H1 (cell line): Measurements from ENCODE around the gene GPR161. TPM values are rescaled to one million over a fixed set of nuclear protein-coding genes. Genes with fewer than 3 reads are reported as not detected.

Experiments used
- CTCF ChIA-PET: fragments of 300-600 bp; sonication (Branson Sonifier 250); formaldehyde crosslinking; loops from one replicate; lab custom pipeline; 2021; ENCODE audit not compliant: partially characterized antibody; lab: Charles Lee
- POLR2A ChIA-PET: fragments of 300-600 bp; sonication (Branson Sonifier 250); formaldehyde crosslinking; loops from one replicate; lab custom pipeline; 2021; ENCODE audit warnings: inconsistent platforms; ENCODE audit not compliant: partially characterized antibody; lab: Charles Lee
- DNase-seq, 2 experiments: peaks; one replicate each; pipeline versions ENCODE4 v3.0.0 to v3.0.0-alpha.2; 2010 to 2022; ENCODE audit warnings: low spot score in 2 of 2, low read depth in 1 of 2, mixed read lengths in 1 of 2
- FAIRE-seq: peaks from 2 replicates; lab custom pipeline; 2011; peaks lifted over from hg19 to GRCh38; lab: Jason Lieb, UNC
- H2AFZ ChIP-seq: 2 replicates; pipeline ENCODE4 v1.8.1; 2012; ENCODE audit warnings: low read length, inconsistent platforms
- H2AK5ac ChIP-seq: 2 replicates; pipeline ENCODE4 v1.6.1; 2013; ENCODE audit warnings: low read depth, low read length
- H2BK120ac ChIP-seq: replicated peaks from 2 replicates; pipeline ENCODE3; 2013; ENCODE audit warnings: low read depth, low read length, inconsistent platforms
- H2BK12ac ChIP-seq: 2 replicates; pipeline ENCODE4 v1.6.1; 2013; ENCODE audit warnings: low read depth, low read length
- H2BK15ac ChIP-seq: 2 replicates; pipeline ENCODE4 v1.6.1; 2013; ENCODE audit warnings: low read length
- H2BK20ac ChIP-seq: 2 replicates; pipeline ENCODE4 v1.6.1; 2013; ENCODE audit warnings: low read length
- H2BK5ac ChIP-seq: 2 replicates; pipeline ENCODE4 v1.6.1; 2013; ENCODE audit warnings: low read depth, low read length
- H3K14ac ChIP-seq: 2 replicates; pipeline ENCODE4 v1.6.1; 2013; ENCODE audit warnings: inconsistent platforms; ENCODE audit not compliant: insufficient read length
- H3K18ac ChIP-seq: 2 replicates; pipeline ENCODE4 v1.6.1; 2013; ENCODE audit warnings: low read length; ENCODE audit errors: extremely low read depth
- H3K23ac ChIP-seq: 2 replicates; pipeline ENCODE4 v1.6.1; 2013; ENCODE audit warnings: inconsistent platforms; ENCODE audit not compliant: insufficient read length
- H3K23me2 ChIP-seq: 2 replicates; pipeline ENCODE4 v1.6.1; 2013; ENCODE audit warnings: low read depth, low read length
- H3K27ac ChIP-seq: 2 replicates; pipeline ENCODE4 v1.6.1; 2011; ENCODE audit warnings: low read depth, low read length, inconsistent platforms
- H3K27me3 ChIP-seq, 4 experiments: replicated peaks in 1 of 4; 1 replicate in 1 of 4; 2 replicates in 3 of 4; pipeline versions ENCODE4 v1.6.1 to v1.8.1; 2011 to 2013; ENCODE audit warnings: low read length in 3 of 4, mild to moderate bottlenecking in 3 of 4, inconsistent platforms in 2 of 4, mixed read lengths in 2 of 4, moderate library complexity in 1 of 4; ENCODE audit not compliant: control insufficient read depth in 3 of 4, insufficient read depth in 3 of 4; ENCODE audit errors: extremely low read depth in 1 of 4
- H3K36me3 ChIP-seq, 4 experiments: 2 replicates each; pipeline versions ENCODE4 v1.6.1 to v1.8.1; 2011 to 2013; ENCODE audit warnings: mild to moderate bottlenecking in 4 of 4, low read length in 3 of 4, moderate library complexity in 2 of 4, control low read depth in 1 of 4, inconsistent platforms in 1 of 4; ENCODE audit not compliant: insufficient read depth in 4 of 4, control insufficient read depth in 2 of 4
- H3K4ac ChIP-seq: replicated peaks from 2 replicates; pipeline ENCODE3; 2013; ENCODE audit warnings: low read length, low read depth, mixed read lengths, inconsistent platforms; ENCODE audit not compliant: insufficient read length
- H3K4me1 ChIP-seq, 4 experiments: replicated peaks in 1 of 4; 1 replicate in 1 of 4; 2 replicates in 3 of 4; pipeline versions ENCODE4 v1.6.1 to v1.8.1; 2011 to 2013; ENCODE audit warnings: low read length in 3 of 4, inconsistent platforms in 2 of 4, mixed read lengths in 1 of 4; ENCODE audit not compliant: insufficient read depth in 4 of 4, control insufficient read depth in 3 of 4
- H3K4me2 ChIP-seq, 2 experiments: 2 replicates each; pipeline versions ENCODE4 v1.6.1 to v1.8.1; 2011 to 2013; ENCODE audit warnings: low read depth in 2 of 2, low read length in 2 of 2, control low read depth in 1 of 2, inconsistent platforms in 1 of 2, mild to moderate bottlenecking in 1 of 2; ENCODE audit not compliant: insufficient read depth in 1 of 2
- H3K4me3 ChIP-seq, 4 experiments: fragments of 200-600, 300-600 bp in 1 of 4; sonication (generic), shearing (Covaris generic), sonication (Bioruptor Twin) in 1 of 4; 2 replicates each; pipeline versions ENCODE4 v1.5.1 to v1.8.1; 2011 to 2016; ENCODE audit warnings: low read length in 4 of 4, low read depth in 3 of 4, control low read depth in 2 of 4, inconsistent platforms in 2 of 4, mild to moderate bottlenecking in 2 of 4, mixed read lengths in 1 of 4, moderate library complexity in 1 of 4; ENCODE audit not compliant: insufficient read depth in 2 of 4; ENCODE audit errors: extremely low read depth in 1 of 4
- H3K56ac ChIP-seq: replicated peaks from 2 replicates; pipeline ENCODE3; 2013; ENCODE audit warnings: low read depth, mild to moderate bottlenecking, mixed read lengths, low read length, inconsistent platforms; ENCODE audit not compliant: insufficient read length
- H3K79me1 ChIP-seq: 2 replicates; pipeline ENCODE4 v1.6.1; 2013; ENCODE audit warnings: low read depth, low read length, control low read depth
- H3K79me2 ChIP-seq, 2 experiments: 2 replicates each; pipeline versions ENCODE4 v1.6.1 to v1.8.1; 2012 to 2013; ENCODE audit warnings: low read length in 2 of 2, mild to moderate bottlenecking in 2 of 2, inconsistent platforms in 1 of 2; ENCODE audit not compliant: insufficient read depth in 2 of 2, control insufficient read depth in 1 of 2
- H3K9ac ChIP-seq, 4 experiments: replicated peaks in 1 of 4; 1 replicate in 1 of 4; 2 replicates in 3 of 4; pipeline versions ENCODE4 v1.6.1 to v1.8.1; 2011 to 2013; ENCODE audit warnings: low read depth in 3 of 4, low read length in 3 of 4, control low read depth in 2 of 4, mild to moderate bottlenecking in 2 of 4, moderate library complexity in 2 of 4, inconsistent platforms in 1 of 4; ENCODE audit errors: extremely low read depth in 1 of 4
- H3K9me3 ChIP-seq, 2 experiments: 2 replicates each; pipeline versions ENCODE4 v1.6.1 to v1.8.1; 2012 to 2013; ENCODE audit warnings: mild to moderate bottlenecking in 2 of 2, moderate library complexity in 2 of 2, control low read depth in 1 of 2, inconsistent platforms in 1 of 2, low read depth in 1 of 2, low read length in 1 of 2, mixed read lengths in 1 of 2; ENCODE audit not compliant: insufficient read depth in 2 of 2
- H4K20me1 ChIP-seq, 2 experiments: replicated peaks in 1 of 2; 2 replicates each; pipeline versions ENCODE3 to v1.8.1; 2011 to 2013; ENCODE audit warnings: inconsistent platforms in 2 of 2, low read length in 2 of 2, mild to moderate bottlenecking in 1 of 2; ENCODE audit not compliant: insufficient read depth in 2 of 2, control insufficient read depth in 1 of 2
- H4K5ac ChIP-seq: 2 replicates; pipeline ENCODE4 v1.6.1; 2013; ENCODE audit warnings: low read length, low read depth, mixed read lengths, inconsistent platforms; ENCODE audit not compliant: insufficient read length
- H4K8ac ChIP-seq: 2 replicates; pipeline ENCODE4 v1.8.0; 2013; ENCODE audit warnings: mild to moderate bottlenecking, moderate library complexity, low read length, inconsistent platforms; ENCODE audit not compliant: insufficient read depth; ENCODE audit errors: extremely low read depth
- H4K91ac ChIP-seq: replicated peaks from 2 replicates; pipeline ENCODE3; 2013; ENCODE audit warnings: low read length, mixed read lengths, inconsistent platforms; ENCODE audit not compliant: insufficient read length
- CHD2 ChIP-seq: IDR thresholded peaks from 2 replicates; pipeline ENCODE4 v1.6.1; 2012; ENCODE audit warnings: low read length, improper control_type of control experiment
- EP300 ChIP-seq, 2 experiments: IDR thresholded peaks; 1 replicate in 1 of 2; 2 replicates in 1 of 2; pipeline ENCODE4 v1.6.1; 2011 to 2012; ENCODE audit warnings: low read depth in 2 of 2, low read length in 2 of 2, mild to moderate bottlenecking in 2 of 2, borderline replicate concordance in 1 of 2, inconsistent platforms in 1 of 2, moderate library complexity in 1 of 2
- FOSL1 ChIP-seq: IDR thresholded peaks from 2 replicates; pipeline ENCODE4 v1.6.1; 2011; ENCODE audit warnings: mild to moderate bottlenecking, low read depth, low read length, moderate library complexity; ENCODE audit not compliant: insufficient read depth
- WGBS, 2 experiments: shearing (Covaris generic) in 1 of 2; methylation state at CpG; one replicate each; pipeline versions ENCODE4 v1.1.6 to v1.1.7; 2013 to 2015; ENCODE audit warnings: low lambda C conversion rate in 2 of 2, mixed read lengths in 2 of 2, inconsistent platforms in 1 of 2, low coverage in 1 of 2, missing lambda C conversion rate in 1 of 2; ENCODE audit not compliant: insufficient replicate concordance in 2 of 2, insufficient coverage in 1 of 2, insufficient read length in 1 of 2; ENCODE audit errors: extremely low coverage in 1 of 2, missing lambda C conversion rate in 1 of 2; 5-methylcytosine and 5-hydroxymethylcytosine counted together
- polyA plus RNA-seq, 7 experiments: library from polyadenylated mRNA; depleted of rRNA in 3 of 7; stranded (reverse) in 5 of 7; unstranded in 2 of 7; fragments of >200 nt in 5 of 7; fragments of 200-250 nt in 2 of 7; gene quantifications; 1 replicate in 5 of 7; 2 replicates in 1 of 7; 4 replicates in 1 of 7; pipeline versions ENCODE4 v1.2.1 to v1.2.3, GENCODE V29; 2011 to 2013; ENCODE audit warnings: missing spikeins in 2 of 7, mixed read lengths in 2 of 7
- total RNA-seq: library from RNA; stranded (reverse); fragmentation: NEBNext Ultra II Directional; extraction: Animal tissue kit (Norgen Biotek cat#: 25700); gene quantifications from 2 replicates; pipeline ENCODE4 v1.2.1, GENCODE V29; 2021

The GPR161 gene
- total and polyA plus RNA-seq, 2 of the 8 experiments (the other 6 are each of a cell fraction or from before 2014, with no cell fraction given) = 13.7 to 16.8 TPM

GRCh38 chr1:168151935-168152334, 15.2 kb upstream of the GPR161 start:
- Histone ChIP-seq H2BK15ac (no peak overlapping the region), H2AFZ (no peak overlapping the region), H3K27me3 (no peaks in the 10 kb centered on the region), H2BK5ac (no peak overlapping the region), H2BK120ac (no peak overlapping the region), H3K79me2 (no peaks in the 10 kb centered on the region), H4K5ac (no peak overlapping the region), H4K8ac (no peak overlapping the region), H3K18ac (no peak overlapping the region), H4K20me1 (no peaks in the 10 kb centered on the region), H3K9ac (no peak overlapping the region), H2BK20ac (no peak overlapping the region), H3K23ac (no peak overlapping the region), H3K79me1 (no peaks in the 10 kb centered on the region), H3K4ac (no peak overlapping the region), H3K27ac (no peak overlapping the region), H3K23me2 (no peaks in the 10 kb centered on the region), H3K4me2 (no peak overlapping the region), H3K36me3 (no peaks in the 10 kb centered on the region), H2BK12ac (no peak overlapping the region), H3K14ac (no peak overlapping the region), H3K56ac (no peak overlapping the region), H2AK5ac (no peak overlapping the region), H3K9me3 (no peaks in the 10 kb centered on the region), H4K91ac (no peak overlapping the region), H3K4me3 (no peak overlapping the region), H3K4me1 (peaks cover 0 to 3% (median 0%) of the 10 kb centered on the region in 4 experiments; a peak in 1 of 7 replicates)
- POLR2A ChIA-PET = no interaction called here
- DNase-seq = no peak
- CTCF ChIA-PET = interaction anchor here (0.7 to 2.0 kb wide), 8 partner anchors 8 to 1353 kb away, joined by 3 to 8 read pairs (median 3); no protein-coding TSS in a partner anchor
- TF ChIP-seq CHD2 (no peak), FOSL1 (no peak), EP300 (IDR thresholded peaks at IDR 0.05; ENCODE audit: borderline replicate concordance in 1 of 2, low read depth in 2 of 2, low read length in 2 of 2) (no peak)
- no peak for FAIRE-seq
- 90% methylated on average over 4 of the region's 4 CpGs; no CpG with 5 or more reads in 1 of the 2 experiments for WGBS, 2 experiments
